IPS DF 4.7 (cell line): Measurements from ENCODE around the gene CHAF1A.

ENCODE experiments used
- DNase-seq: peaks from one replicate; pipeline ENCODE4 v3.0.0-alpha.2; 2013; ENCODE audit warnings: low spot score; ENCODE audit errors: extremely low read depth

CHAF1A gene, protein sequence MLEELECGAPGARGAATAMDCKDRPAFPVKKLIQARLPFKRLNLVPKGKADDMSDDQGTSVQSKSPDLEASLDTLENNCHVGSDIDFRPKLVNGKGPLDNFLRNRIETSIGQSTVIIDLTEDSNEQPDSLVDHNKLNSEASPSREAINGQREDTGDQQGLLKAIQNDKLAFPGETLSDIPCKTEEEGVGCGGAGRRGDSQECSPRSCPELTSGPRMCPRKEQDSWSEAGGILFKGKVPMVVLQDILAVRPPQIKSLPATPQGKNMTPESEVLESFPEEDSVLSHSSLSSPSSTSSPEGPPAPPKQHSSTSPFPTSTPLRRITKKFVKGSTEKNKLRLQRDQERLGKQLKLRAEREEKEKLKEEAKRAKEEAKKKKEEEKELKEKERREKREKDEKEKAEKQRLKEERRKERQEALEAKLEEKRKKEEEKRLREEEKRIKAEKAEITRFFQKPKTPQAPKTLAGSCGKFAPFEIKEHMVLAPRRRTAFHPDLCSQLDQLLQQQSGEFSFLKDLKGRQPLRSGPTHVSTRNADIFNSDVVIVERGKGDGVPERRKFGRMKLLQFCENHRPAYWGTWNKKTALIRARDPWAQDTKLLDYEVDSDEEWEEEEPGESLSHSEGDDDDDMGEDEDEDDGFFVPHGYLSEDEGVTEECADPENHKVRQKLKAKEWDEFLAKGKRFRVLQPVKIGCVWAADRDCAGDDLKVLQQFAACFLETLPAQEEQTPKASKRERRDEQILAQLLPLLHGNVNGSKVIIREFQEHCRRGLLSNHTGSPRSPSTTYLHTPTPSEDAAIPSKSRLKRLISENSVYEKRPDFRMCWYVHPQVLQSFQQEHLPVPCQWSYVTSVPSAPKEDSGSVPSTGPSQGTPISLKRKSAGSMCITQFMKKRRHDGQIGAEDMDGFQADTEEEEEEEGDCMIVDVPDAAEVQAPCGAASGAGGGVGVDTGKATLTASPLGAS

DNA sequence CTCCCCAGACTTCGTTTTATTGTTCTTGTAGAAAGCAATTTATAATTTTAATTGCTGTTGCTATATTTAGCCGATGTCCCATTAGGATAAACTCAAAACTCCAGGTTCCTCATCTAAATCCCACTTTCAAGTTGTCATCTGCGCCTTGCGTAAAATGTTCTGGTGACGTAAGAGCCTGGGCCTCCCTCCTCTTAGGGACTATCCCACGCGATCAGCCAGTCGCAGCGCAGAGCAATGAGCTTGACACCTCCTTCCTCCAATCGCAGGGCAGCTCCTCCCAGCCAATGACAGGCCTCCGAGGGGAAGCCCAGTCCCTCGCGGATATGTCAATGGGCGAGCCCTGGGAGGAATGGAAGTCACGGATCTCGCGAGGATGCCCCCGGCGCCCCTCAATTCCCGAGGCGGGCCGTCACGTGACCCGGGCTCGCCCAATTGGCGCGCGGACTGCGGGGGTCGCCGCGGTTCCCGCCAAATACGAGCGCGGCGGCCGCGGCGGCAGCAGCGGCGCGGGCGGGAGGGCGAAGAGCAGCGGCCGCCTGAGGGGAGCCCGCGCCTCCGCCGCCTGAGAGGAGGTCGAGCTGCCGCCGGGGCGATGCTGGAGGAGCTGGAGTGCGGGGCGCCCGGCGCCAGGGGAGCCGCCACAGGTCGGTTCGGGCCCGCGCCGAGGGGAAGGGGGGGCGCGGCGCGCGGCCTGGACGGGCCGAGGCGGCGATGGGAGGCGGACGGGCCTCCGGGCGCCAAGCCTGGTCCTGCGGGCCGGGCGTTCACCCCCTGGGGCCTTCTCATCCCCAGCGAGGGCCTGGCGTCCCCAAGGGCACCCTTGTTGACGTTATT, at the start of gene CHAF1A:
TSS of gene CHAF1A (plus strand) at position 470 of the 834 bp plus-strand sequence. CDS start at position 593, 123 bp downstream.
- DNase-seq = peak; percentile 99

DNA sequence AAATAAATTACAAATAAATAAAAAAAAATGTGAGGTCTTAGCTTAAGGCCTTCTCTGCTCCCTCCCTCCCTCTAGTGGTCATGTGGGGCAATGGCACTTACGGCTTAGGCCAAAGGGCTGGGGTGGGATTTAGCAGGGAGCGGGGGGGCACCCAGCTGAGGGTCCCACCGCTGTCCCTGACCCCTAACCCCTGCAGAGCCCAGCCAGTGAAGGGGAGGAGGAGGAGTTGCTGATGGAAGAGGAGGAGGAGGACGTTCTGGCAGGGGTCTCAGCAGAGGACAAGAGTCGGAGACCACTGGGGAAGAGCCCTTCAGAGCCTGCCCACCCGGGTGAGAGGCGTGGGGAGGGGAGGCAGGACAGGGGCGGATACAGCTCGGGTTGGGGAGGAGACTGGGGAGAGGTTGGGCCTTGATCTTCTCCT, 49.7 kb upstream of the CHAF1A start:
- DNase-seq = no peak

- no peak for DNase-seq
Observed at GRCh38 chr19:4354282-4354681, 48.2 kb upstream of the CHAF1A start.

DNA sequence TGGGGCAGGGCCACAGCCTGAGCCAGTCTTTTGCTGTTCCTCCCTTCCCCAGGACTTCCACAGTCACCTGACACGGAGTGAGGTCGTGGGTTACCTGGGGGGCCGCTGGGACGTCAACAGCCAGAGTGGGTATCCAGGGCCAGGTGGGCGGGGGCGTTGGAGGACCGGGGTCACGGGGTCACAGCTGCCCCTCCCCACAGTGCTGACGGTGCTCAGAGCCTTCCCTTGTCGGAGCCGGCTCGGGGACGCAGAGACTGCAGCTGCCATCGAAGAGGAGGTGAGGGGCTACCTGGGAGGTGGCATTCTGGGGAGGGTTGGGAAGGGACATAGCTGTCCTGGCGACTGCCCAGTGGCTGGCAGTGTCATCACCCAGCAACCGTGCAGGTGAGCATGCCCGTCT, 47.5 kb upstream of the CHAF1A start:
- no peak for DNase-seq

DNA sequence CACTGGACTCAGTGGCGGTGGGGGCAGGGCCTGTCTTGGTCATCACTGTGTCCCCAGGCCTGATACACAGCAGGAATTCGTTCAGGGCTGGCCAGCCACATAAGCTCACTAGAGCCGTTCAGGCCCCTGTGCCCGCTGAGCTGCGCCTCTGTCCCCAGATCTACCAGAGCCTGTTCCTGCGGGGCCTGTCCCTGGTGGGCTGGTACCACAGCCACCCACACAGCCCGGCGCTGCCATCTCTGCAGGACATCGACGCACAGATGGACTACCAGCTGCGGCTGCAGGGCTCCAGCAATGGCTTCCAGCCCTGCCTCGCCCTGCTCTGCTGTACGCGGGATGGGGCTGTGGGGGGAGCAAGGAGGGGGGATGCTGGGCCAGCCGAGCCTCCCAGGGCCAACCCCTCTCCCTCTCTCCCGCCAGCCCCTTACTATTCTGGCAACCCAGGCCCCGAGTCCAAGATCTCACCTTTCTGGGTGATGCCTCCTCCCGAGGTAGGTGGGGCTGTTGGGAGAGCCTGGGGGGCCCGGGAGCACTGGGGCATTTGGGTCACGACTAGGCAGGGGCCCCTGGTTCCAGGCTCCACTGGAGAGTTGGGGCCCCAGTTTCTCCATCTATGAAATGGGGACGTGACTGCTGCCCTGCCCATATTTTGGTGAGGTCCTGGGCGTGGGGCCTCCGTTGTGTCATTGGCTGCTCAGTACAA, 45.2 kb upstream of the CHAF1A start:
- no peak for DNase-seq

GRCh38 chr19:4357921-4358326, 44.5 kb upstream of the CHAF1A start:
- DNase-seq = no peak

GRCh38 chr19:4358709-4359626, 43.5 kb upstream of the CHAF1A start:
- no peak for DNase-seq

GRCh38 chr19:4359627-4360000, 42.8 kb upstream of the CHAF1A start:
- no peak for DNase-seq

DNA sequence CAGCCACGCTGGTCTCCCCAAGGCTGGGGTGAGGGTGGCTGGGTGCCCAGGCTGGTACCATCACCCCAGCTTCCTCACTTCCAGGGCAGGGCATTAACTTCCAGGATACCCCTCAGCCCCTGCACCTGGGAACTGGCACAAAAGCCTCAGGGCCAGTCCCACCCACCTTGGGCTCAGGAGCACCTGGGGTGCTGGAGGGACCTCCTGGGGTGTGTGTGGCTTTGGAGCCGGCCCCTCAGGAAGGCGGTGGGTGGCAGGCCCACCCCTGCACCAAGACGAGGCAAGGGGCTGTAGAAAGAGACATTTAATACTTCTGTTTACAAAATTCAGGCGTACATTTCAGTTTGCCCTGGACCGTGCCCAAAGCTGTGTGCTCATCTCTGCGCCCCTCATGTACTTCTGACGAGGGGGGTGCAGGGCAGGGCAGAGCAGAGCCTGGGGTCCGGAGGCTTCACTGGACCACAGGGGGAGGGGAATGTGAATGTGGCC, 42.3 kb upstream of the CHAF1A start:
- DNase-seq = no peak

DNA sequence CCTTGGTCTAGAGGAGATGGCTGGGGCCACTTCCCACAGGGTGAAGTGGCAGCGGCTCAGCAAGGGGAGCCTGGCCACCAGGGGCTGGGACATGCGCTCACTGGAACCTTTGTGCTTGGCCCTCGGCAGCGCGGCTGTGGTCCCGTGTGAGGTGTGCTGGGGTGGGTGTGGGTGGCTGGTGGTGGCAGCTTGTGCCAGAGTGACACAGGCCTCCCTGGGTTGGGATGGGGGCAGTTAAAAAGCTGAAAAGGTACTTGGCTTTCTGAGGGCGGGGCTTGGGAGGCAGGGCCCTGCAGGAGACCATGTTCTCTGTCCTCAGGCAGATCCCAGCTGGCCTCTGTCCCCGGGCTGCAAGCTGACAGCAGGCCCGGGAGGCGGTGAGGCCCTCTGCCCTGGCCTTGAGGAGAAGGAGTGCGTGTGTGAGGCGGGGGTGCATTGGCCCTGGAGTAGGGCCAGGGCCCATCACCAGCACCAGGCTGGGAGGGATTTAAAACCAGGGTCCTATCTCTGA, 41.7 kb upstream of the CHAF1A start:
- no peak for DNase-seq

DNA sequence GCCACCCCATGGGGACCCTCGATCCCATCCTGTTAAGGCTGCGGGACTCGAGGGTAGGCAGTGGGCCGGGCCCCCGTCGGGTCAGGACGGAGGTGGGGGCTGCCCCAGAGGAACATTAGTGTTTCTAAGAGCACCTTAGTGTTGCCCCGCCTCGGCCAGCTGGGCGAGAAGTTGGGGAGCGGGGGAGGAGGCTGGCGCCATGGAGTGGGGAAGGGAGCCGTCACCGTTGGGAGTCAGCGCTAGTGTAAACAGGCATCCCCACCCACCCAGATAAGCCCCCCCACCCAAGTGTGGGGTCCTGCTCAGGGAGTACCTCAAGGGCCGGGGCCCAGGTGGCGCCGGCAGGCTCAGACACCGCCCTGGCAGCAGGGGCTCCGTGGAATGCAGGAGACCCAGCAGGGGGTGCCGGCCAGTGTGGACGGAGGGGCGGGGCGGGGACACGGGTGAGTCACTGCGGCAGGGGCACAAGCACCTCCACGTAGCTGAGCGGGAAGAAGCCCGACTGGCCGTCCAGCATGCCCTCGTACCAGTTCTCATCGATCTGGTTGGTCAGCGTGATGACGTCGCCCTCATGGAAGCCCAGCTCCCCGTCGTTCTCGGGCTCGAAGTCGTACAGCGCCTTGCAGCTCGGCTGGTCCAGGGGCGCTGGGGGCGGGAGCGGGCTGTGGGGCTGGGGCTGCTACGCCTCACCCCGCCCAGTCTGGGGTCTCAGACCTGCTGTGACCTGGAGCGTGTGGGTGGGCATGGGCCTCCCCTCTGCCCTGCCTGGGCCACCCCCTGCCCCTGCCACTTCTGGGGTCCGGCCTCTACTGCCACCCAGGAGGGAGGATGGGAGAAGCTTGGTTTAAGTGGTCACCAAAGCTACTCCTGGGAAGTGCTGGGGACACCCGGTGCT, 41.0 kb upstream of the CHAF1A start:
- no peak for DNase-seq

- DNase-seq = no peak
Observed at GRCh38 chr19:4362101-4362828, 40.2 kb upstream of the CHAF1A start.

DNA sequence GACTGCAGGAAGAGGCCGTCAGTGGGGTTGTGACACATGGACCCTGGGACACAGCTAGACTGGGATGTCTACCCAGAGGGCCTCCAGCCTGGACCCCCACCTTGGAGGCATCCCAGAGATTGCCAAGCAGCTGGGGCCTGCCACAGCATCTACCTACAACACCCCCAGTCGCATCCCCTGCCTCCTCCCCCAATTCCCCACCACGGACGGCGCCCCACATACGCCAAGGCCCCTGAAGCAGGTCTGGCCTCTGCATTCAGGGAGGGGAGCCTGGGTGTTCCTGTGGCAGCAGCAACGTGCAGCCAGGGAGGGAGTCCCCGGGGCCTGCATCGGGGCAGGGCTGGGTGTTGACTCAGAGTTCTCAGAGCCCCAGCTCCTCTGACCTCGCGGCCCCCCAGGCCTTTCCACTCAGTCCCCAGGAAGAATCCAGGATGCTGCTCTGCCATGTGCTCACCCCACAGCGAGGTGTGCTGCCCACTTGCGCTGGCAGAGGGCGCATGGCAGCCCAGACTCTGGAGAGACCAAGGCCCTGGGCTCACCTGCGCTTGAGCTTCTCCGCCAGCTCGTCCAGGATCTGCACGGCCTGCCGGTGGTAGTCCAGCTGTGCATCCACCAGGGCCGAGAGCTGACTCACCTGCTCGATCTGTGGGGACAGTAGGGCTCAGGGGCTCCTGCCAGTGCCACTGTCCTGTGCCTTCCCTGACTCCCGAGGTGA, 39.5 kb upstream of the CHAF1A start:
- DNase-seq = no peak

- no peak for DNase-seq
Observed at GRCh38 chr19:4363571-4364304, 38.7 kb upstream of the CHAF1A start.

DNA sequence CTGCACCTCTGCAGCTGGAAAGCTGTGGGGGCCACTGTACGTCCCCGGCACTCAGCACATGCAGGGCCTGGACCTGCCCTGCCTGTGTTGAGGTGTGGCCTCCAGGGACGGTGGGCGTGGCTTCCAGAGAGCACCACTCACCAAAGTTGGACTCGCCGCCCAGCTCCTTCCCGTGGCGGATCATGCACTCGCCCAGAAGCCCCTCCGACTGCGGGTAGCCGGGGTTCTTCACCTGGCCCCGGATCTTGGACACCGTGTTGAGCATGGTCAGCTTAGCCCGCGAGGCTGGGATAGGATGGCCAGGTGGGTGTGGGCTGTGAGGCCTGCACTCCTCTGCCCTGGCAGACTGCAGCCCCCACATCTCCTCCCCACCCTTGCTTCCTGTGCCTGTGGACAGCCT, 37.1 kb upstream of the CHAF1A start:
- DNase-seq = no peak
